Upper lobe of left lung (tissue), 4 donors: ENCODE results near the gene GALNT5.

Source experiments
- POLR2A ChIP-seq, 4 donors: fragments of 450-650 bp; IDR thresholded peaks; one replicate each; pipeline ENCODE4 v1.5.1; 2016 to 2017; ENCODE audit warnings: antibody characterized with exemption in 4 of 4, mild to moderate bottlenecking in 2 of 4
- TF ChIP-seq, protein P1 (sequence below), 6 experiments: fragments of 450-650 bp in 4 of 6; fragments of 200-600 bp in 2 of 6; sonication (generic) in 2 of 6; IDR thresholded peaks; one replicate each; pipeline ENCODE4 v1.5.1; 2016 to 2019; ENCODE audit warnings: antibody characterized with exemption in 6 of 6

DNA sequence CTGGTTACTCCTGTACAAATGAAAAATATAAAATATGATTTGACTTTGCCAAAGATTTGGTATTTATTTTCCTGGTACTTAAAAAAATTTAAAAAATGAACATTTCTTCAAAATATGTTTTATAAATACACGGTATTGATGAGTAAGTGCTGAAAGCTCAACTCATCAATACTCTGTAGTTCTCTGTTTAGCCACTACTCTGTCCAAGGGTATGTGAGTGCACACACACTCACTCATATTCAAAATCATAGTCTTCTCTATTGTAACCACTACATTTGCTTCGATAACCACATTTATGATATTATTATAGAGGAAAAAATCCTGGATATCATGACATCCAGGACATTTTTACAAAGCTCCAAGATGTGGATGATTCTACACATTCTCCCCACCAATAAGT is 40.1 kb upstream of the GALNT5 start:
- TF ChIP-seq, protein P1, sequence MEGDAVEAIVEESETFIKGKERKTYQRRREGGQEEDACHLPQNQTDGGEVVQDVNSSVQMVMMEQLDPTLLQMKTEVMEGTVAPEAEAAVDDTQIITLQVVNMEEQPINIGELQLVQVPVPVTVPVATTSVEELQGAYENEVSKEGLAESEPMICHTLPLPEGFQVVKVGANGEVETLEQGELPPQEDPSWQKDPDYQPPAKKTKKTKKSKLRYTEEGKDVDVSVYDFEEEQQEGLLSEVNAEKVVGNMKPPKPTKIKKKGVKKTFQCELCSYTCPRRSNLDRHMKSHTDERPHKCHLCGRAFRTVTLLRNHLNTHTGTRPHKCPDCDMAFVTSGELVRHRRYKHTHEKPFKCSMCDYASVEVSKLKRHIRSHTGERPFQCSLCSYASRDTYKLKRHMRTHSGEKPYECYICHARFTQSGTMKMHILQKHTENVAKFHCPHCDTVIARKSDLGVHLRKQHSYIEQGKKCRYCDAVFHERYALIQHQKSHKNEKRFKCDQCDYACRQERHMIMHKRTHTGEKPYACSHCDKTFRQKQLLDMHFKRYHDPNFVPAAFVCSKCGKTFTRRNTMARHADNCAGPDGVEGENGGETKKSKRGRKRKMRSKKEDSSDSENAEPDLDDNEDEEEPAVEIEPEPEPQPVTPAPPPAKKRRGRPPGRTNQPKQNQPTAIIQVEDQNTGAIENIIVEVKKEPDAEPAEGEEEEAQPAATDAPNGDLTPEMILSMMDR (IDR thresholded peaks at IDR 0.05): no peak
- TF ChIP-seq POLR2A (IDR thresholded peaks at IDR 0.05): no peak
